ENCODE results near the gene ITCH.
A peak's percentile ranks its signal among the peaks of the same experiment; 100 is the strongest.
"Not testable (repeated sequence)": the region's sequence is repeated elsewhere in the genome, so short reads cannot be mapped to it uniquely, and the experiment has no call there.

Gene ITCH

DNA sequence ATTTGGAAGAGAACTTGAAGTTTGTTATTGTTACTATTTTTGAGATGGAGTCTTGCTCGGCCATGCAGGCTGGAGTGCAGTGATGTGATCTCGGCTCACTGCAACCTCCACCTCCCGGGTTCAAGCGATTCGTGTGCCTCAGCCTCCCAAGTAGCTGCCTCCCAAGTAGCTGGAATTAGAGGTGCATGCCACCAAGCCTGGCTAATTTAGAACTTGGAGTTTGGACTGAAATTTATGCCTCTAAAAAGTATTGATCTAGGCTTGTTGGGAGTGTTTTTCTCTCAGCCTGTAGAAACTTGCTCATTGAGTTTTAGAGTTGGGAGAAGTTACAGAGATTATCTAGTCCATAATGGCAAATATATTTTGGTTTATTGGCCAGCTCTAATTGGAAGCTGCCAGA, 4.1 kb downstream of the ITCH start:
- Histone ChIP-seq H3K27me3 (ENCODE audit: insufficient read depth, low read length) (no peaks in the 10 kb centered on the region), H3K18ac (ENCODE audit: low read length) (no peak overlapping the region), H3K9me3 (ENCODE audit: insufficient read depth, low read depth, low read length) (peaks cover 2% of the 10 kb centered on the region), H3K36me3 (ENCODE audit: control insufficient read depth in 1 of 2, insufficient read depth in 2 of 2, low read length in 2 of 2) (peaks cover 21% of the 10 kb centered on the region in 2 experiments), H2BK120ac (ENCODE audit: insufficient read depth, low read length, poor library complexity) (no peak overlapping the region), H4K8ac (ENCODE audit: low read depth, low read length) (no peak overlapping the region), H4K12ac (ENCODE audit: low read depth, low read length) (no peak overlapping the region), H3K79me1 (ENCODE audit: low read length) (peaks cover 9% of the 10 kb centered on the region), H3K79me2 (ENCODE audit: control insufficient read depth, insufficient read depth, low read length, poor library complexity) (peaks cover 27% of the 10 kb centered on the region), H3K14ac (ENCODE audit: low read length) (no peak overlapping the region), H3K4ac (ENCODE audit: low read depth, low read length) (peak overlapping the region; percentile 14), H2AK5ac (ENCODE audit: low read length) (no peak overlapping the region), H2BK12ac (ENCODE audit: low read length) (no peak overlapping the region), H3K4me1 (ENCODE audit: control insufficient read depth in 1 of 2, insufficient read depth in 2 of 2, low read length in 2 of 2) (peaks cover 6 to 9% of the 10 kb centered on the region in 2 experiments), H3K23ac (ENCODE audit: low read length) (no peak overlapping the region), H3K27ac (ENCODE audit: low read depth, low read length) (no peak overlapping the region), H4K91ac (ENCODE audit: low read depth, low read length) (no peak overlapping the region), H2BK5ac (ENCODE audit: low read depth, low read length, poor library complexity) (no peak overlapping the region), H2AFZ (ENCODE audit: insufficient read depth, low read length, poor library complexity) (no peak overlapping the region), H3K9ac (ENCODE audit: low read length) (no peak overlapping the region), H3K4me2 (ENCODE audit: low read length) (no peak overlapping the region), H3K4me3 (ENCODE audit: low read depth, low read length) (no peak overlapping the region)
- no CpG with 5 or more reads among the region's 5 CpGs for WGBS (ENCODE audit: extremely low coverage, insufficient coverage, insufficient read length)
- no peak for DNase-seq

DNA sequence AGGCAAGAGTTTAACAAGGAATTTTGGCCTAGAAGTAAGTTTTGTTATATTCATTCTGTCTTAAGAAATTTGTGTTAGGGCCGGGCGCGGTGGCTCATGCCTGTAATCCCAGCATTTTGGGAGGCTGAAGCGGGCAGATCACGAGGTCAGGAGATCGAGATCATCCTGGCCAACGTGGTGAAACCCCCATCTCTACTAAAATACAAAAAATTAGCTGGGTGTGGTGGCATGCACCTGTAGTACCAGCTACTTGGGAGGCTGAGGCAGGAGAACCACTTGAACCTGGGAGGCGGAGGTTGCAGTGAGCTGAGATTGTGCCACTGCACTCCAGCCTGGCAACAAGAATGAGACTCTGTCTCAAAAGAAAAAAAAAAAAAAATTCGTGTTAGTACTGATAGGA, 4.8 kb downstream of the ITCH start:
- DNase-seq; H3K79me1 ChIP-seq (ENCODE audit: low read length); H3K14ac ChIP-seq (ENCODE audit: low read length); H3K23ac ChIP-seq (ENCODE audit: low read length); H4K8ac ChIP-seq (ENCODE audit: low read depth, low read length); H3K18ac ChIP-seq (ENCODE audit: low read length); H2AFZ ChIP-seq (ENCODE audit: insufficient read depth, low read length, poor library complexity); H2AK5ac ChIP-seq (ENCODE audit: low read length); H3K4me2 ChIP-seq (ENCODE audit: low read length); H3K9me3 ChIP-seq (ENCODE audit: insufficient read depth, low read depth, low read length); H3K27me3 ChIP-seq (ENCODE audit: insufficient read depth, low read length); H3K27ac ChIP-seq (ENCODE audit: low read depth, low read length); H4K91ac ChIP-seq (ENCODE audit: low read depth, low read length); H2BK12ac ChIP-seq (ENCODE audit: low read length); H3K4me1 ChIP-seq (ENCODE audit: control insufficient read depth in 1 of 2, insufficient read depth in 2 of 2, low read length in 2 of 2); H4K12ac ChIP-seq (ENCODE audit: low read depth, low read length); H2BK120ac ChIP-seq (ENCODE audit: insufficient read depth, low read length, poor library complexity); H2BK5ac ChIP-seq (ENCODE audit: low read depth, low read length, poor library complexity); H3K4me3 ChIP-seq (ENCODE audit: low read depth, low read length); H3K9ac ChIP-seq (ENCODE audit: low read length): not testable (repeated sequence)
- Histone ChIP-seq H3K36me3 (ENCODE audit: control insufficient read depth in 1 of 2, insufficient read depth in 2 of 2, low read length in 2 of 2) (peaks cover 21 to 22% of the 10 kb centered on the region in 2 experiments), H3K79me2 (ENCODE audit: control insufficient read depth, insufficient read depth, low read length, poor library complexity) (peaks cover 27% of the 10 kb centered on the region), H3K4ac (ENCODE audit: low read depth, low read length) (peak overlapping the region; percentile 70)
- no CpG with 5 or more reads among the region's 9 CpGs for WGBS (ENCODE audit: extremely low coverage, insufficient coverage, insufficient read length)

GRCh38 chr20:34368547-34368946, 5.5 kb downstream of the ITCH start:
- no peak overlapping the region for H3K27ac ChIP-seq (ENCODE audit: low read depth, low read length)
- no peak overlapping the region for H2AK5ac ChIP-seq (ENCODE audit: low read length)
- H2BK120ac ChIP-seq (ENCODE audit: insufficient read depth, low read length, poor library complexity), result no peak overlapping the region
- H4K8ac ChIP-seq (ENCODE audit: low read depth, low read length), result no peak overlapping the region
- no peak overlapping the region for H4K12ac ChIP-seq (ENCODE audit: low read depth, low read length)
- peaks cover 23% of the 10 kb centered on the region for H3K79me2 ChIP-seq (ENCODE audit: control insufficient read depth, insufficient read depth, low read length, poor library complexity)
- no peak overlapping the region for H3K23ac ChIP-seq (ENCODE audit: low read length)
- H3K4me3 ChIP-seq (ENCODE audit: low read depth, low read length), result no peak overlapping the region
- peaks cover 21 to 24% of the 10 kb centered on the region in 2 experiments for H3K36me3 ChIP-seq (ENCODE audit: control insufficient read depth in 1 of 2, insufficient read depth in 2 of 2, low read length in 2 of 2)
- H3K9ac ChIP-seq (ENCODE audit: low read length), result no peak overlapping the region
- no peak overlapping the region for H2BK5ac ChIP-seq (ENCODE audit: low read depth, low read length, poor library complexity)
- peak overlapping the region; percentile 24 for H3K4ac ChIP-seq (ENCODE audit: low read depth, low read length)
- H3K14ac ChIP-seq (ENCODE audit: low read length), result no peak overlapping the region
- no peak overlapping the region for H4K91ac ChIP-seq (ENCODE audit: low read depth, low read length)
- H3K4me1 ChIP-seq (ENCODE audit: control insufficient read depth in 1 of 2, insufficient read depth in 2 of 2, low read length in 2 of 2), result peaks cover 5 to 6% of the 10 kb centered on the region in 2 experiments
- H2AFZ ChIP-seq (ENCODE audit: insufficient read depth, low read length, poor library complexity), result no peak overlapping the region
- no peak overlapping the region for H3K18ac ChIP-seq (ENCODE audit: low read length)
- peaks cover 5% of the 10 kb centered on the region for H3K79me1 ChIP-seq (ENCODE audit: low read length)
- H3K9me3 ChIP-seq (ENCODE audit: insufficient read depth, low read depth, low read length), result no peaks in the 10 kb centered on the region
- H2BK12ac ChIP-seq (ENCODE audit: low read length), result no peak overlapping the region
- WGBS (ENCODE audit: extremely low coverage, insufficient coverage, insufficient read length), result no CpG with 5 or more reads among the region's 4 CpGs
- no peak overlapping the region for H3K4me2 ChIP-seq (ENCODE audit: low read length)
- DNase-seq, result no peak
- H3K27me3 ChIP-seq (ENCODE audit: insufficient read depth, low read length), result no peaks in the 10 kb centered on the region

- no peak overlapping the region for H2AFZ ChIP-seq (ENCODE audit: insufficient read depth, low read length, poor library complexity)
- H3K9ac ChIP-seq (ENCODE audit: low read length), result no peak overlapping the region
- H3K4me3 ChIP-seq (ENCODE audit: low read depth, low read length), result no peak overlapping the region
- no peak overlapping the region for H2AK5ac ChIP-seq (ENCODE audit: low read length)
- no peaks in the 10 kb centered on the region for H3K79me1 ChIP-seq (ENCODE audit: low read length)
- H3K4me2 ChIP-seq (ENCODE audit: low read length), result no peak overlapping the region
- no peaks in the 10 kb centered on the region for H3K9me3 ChIP-seq (ENCODE audit: insufficient read depth, low read depth, low read length)
- H3K18ac ChIP-seq (ENCODE audit: low read length), result no peak overlapping the region
- H3K4ac ChIP-seq (ENCODE audit: low read depth, low read length), result peak overlapping the region; percentile 72
- H4K91ac ChIP-seq (ENCODE audit: low read depth, low read length), result no peak overlapping the region
- no CpG with 5 or more reads among the region's 3 CpGs for WGBS (ENCODE audit: extremely low coverage, insufficient coverage, insufficient read length)
- H2BK5ac ChIP-seq (ENCODE audit: low read depth, low read length, poor library complexity), result no peak overlapping the region
- no peak overlapping the region for H3K14ac ChIP-seq (ENCODE audit: low read length)
- peak in 1 of 2 donors; percentile 23 for DNase-seq
- H3K27ac ChIP-seq (ENCODE audit: low read depth, low read length), result no peak overlapping the region
- H2BK120ac ChIP-seq (ENCODE audit: insufficient read depth, low read length, poor library complexity), result no peak overlapping the region
- no peak overlapping the region for H4K12ac ChIP-seq (ENCODE audit: low read depth, low read length)
- H2BK12ac ChIP-seq (ENCODE audit: low read length), result no peak overlapping the region
- no peaks in the 10 kb centered on the region for H3K27me3 ChIP-seq (ENCODE audit: insufficient read depth, low read length)
- H4K8ac ChIP-seq (ENCODE audit: low read depth, low read length), result no peak overlapping the region
- H3K23ac ChIP-seq (ENCODE audit: low read length), result no peak overlapping the region
- H3K79me2 ChIP-seq (ENCODE audit: control insufficient read depth, insufficient read depth, low read length, poor library complexity), result peaks cover 17% of the 10 kb centered on the region
- H3K4me1 ChIP-seq (ENCODE audit: control insufficient read depth in 1 of 2, insufficient read depth in 2 of 2, low read length in 2 of 2), result peaks cover 5 to 6% of the 10 kb centered on the region in 2 experiments
- H3K36me3 ChIP-seq (ENCODE audit: control insufficient read depth in 1 of 2, insufficient read depth in 2 of 2, low read length in 2 of 2), result peaks cover 21 to 26% of the 10 kb centered on the region in 2 experiments
Observed at GRCh38 chr20:34369265-34369664, 6.2 kb downstream of the ITCH start.
